ENCODE results near the gene POU2F1.

DNA sequence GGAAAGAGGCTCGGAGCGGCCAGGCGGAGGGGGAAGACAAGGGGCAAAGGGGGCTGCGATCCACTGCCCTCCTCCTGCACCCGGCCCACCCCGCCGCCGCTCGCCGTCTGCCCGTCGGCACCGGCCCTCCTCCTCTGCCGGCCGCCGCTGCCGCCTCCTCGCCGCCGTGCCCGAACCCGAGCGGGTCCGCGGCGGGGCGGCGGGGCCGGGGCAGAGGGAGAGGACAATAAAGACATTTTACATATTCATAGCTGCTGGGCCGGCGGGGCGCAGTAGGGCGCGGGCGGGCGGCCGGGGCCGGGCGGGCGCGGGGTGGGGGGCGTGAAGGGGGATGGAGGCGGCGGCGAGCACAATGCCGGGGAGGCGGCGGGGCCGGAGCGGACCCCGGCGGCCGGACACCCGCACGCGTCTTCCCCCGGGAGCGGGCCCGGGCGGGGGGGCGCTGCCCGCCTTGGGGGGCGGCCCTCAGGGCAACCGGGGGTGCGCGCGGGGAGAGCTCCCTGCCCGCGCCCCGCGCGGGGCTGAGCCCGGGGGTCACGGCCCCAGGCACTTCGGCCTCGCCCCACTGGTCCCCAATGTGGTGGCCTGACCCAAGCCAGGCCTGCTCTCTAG, 546 bp downstream of the POU2F1 start:
- TF ChIP-seq EZH2 (IDR thresholded peaks at IDR 0.05; ENCODE audit: borderline replicate concordance, low read depth, low read length, poor library complexity, severe bottlenecking): no peak
- TF ChIP-seq, protein P1, sequence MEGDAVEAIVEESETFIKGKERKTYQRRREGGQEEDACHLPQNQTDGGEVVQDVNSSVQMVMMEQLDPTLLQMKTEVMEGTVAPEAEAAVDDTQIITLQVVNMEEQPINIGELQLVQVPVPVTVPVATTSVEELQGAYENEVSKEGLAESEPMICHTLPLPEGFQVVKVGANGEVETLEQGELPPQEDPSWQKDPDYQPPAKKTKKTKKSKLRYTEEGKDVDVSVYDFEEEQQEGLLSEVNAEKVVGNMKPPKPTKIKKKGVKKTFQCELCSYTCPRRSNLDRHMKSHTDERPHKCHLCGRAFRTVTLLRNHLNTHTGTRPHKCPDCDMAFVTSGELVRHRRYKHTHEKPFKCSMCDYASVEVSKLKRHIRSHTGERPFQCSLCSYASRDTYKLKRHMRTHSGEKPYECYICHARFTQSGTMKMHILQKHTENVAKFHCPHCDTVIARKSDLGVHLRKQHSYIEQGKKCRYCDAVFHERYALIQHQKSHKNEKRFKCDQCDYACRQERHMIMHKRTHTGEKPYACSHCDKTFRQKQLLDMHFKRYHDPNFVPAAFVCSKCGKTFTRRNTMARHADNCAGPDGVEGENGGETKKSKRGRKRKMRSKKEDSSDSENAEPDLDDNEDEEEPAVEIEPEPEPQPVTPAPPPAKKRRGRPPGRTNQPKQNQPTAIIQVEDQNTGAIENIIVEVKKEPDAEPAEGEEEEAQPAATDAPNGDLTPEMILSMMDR (conservative IDR thresholded peaks at IDR 0.05; ENCODE audit: low read depth, low read length): no peak
